NCI-H146 treated with DMSO at 0.1 percent for 48 hours (cell line): Measurements from ENCODE around the gene CCDC183.
"Not testable (repeated sequence)": the region's sequence is repeated elsewhere in the genome, so short reads cannot be mapped to it uniquely, and the experiment has no call there.

Experiments
- DNase-seq: peaks from one replicate; lab custom pipeline; 2025; ENCODE audit not compliant: unreplicated experiment; lab: John Stamatoyannopoulos, UW

Gene CCDC183

DNA sequence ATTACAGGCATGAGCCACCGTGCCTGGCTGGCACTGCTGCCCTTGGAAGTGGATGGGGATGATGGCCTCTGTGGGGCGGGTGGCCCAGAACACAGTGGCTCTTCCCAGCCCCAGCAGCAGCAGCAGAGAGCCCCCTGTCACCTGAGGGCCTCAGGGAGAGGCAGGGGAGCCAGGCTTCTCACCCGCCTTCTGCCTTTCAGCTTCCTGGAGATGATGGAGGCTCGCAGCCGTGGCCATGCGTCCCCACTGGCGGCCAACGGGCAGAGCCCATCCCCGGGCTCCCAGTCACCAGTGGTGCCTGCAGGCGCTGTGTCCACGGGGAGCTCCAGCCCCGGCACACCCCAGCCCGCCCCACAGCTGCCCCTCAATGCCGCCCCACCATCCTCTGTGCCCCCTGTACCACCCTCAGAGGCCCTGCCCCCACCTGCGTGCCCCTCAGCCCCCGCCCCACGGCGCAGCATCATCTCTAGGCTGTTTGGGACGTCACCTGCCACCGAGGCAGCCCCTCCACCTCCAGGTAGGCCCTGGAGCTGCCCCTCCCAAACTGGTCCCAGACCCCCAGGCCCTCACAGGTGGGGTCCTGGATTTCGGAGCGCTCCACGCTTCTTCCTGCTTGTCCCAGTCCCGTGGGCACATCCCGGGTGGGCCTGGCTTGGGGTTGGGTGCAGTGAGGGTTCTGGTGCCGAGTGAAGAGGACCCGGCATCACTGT is 41.2 kb downstream of the CCDC183 start:
- DNase-seq = no peak

GRCh38 chr9:136837856-136838277 is 41.7 kb downstream of the CCDC183 start:
- DNase-seq = not testable (repeated sequence)

GRCh38 chr9:136838314-136839228 is 42.4 kb downstream of the CCDC183 start:
- DNase-seq = no peak

GRCh38 chr9:136839229-136840139 is 43.3 kb downstream of the CCDC183 start:
- no peak for DNase-seq

GRCh38 chr9:136840140-136840876 is 44.2 kb downstream of the CCDC183 start:
- no peak for DNase-seq

DNA sequence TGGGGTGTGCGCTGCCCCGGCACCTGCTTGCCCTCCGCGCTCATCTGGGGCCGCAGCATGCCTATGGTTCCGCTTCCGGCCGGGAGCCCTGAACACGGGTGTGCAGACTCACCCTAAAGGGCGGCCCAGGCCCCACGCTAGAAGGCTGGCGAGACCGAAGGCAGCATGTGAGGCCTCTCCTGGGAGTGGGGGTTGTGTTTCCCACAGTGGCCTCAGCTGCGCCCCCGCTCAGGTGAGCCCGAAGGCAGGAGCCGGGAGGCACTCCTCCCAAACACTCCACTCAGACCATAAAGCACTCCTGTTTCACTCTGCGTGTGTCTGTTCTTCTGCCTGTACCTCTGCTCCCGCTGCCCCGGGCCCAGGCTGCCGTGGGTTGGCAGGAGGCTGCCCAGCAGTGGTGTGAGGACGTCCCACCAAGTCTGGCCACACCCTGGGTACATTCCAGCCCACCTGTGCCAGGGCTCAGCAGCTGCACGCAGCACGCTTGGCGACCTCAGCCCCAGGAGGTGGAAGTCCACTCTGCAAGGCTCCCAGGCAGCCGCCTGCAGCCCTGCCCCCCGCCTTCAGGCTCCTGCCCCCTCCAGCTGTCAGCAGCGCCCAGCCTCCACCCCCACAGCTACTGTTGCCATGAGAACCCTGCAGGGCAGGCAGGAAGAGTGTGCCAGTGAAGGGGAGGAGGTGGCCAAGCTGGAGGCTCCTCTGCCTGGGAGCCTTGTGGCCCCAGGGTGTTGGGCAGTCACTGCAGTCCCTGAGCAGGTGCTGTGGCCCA is 44.9 kb downstream of the CCDC183 start:
- DNase-seq = peak; percentile 62

GRCh38 chr9:136841646-136842379 is 45.7 kb downstream of the CCDC183 start:
- DNase-seq = not testable (repeated sequence)

DNA sequence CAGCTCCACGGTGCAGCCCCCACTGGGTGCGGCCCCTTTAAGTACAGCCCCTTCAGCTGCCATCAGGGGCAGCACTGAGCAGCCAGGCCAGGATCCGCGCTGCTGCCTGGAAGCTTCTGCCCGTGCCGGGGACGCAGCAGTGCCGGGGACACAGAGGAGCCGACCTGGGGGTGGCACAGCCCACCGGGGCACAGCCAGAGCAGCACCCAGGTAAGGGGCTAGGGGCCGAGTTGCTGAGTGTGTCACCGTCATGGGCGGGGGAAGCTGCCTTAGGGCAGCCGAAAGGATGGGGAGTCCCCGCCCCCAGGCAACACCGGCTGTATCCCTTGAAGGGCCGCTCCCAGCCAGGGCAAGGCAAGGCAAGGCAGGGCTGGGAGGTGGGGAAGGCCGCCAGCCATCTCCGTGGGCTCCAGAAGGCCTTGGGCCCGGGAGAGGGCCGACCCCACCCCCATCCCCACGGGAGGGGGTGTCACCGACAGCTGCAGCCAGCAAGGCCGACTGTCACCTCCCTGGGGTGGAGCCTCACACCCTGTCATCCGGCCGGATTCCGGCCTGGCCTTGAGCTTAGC is 46.3 kb downstream of the CCDC183 start, which contains the start of gene AJM1:
TSS of gene AJM1 (plus strand) at position 99 of the 569 bp plus-strand sequence. CDS start 1,937 bp downstream, outside the sequence.
- DNase-seq = not testable (repeated sequence)

GRCh38 chr9:136843159-136843800 is 47.1 kb downstream of the CCDC183 start:
- DNase-seq = not testable (repeated sequence)

GRCh38 chr9:136843801-136844740 is 47.9 kb downstream of the CCDC183 start:
- not testable (repeated sequence) for DNase-seq

GRCh38 chr9:136844761-136845464 is 48.8 kb downstream of the CCDC183 start:
- no peak for DNase-seq

- DNase-seq = no peak
Measured at GRCh38 chr9:136845465-136846260, 49.5 kb downstream of the CCDC183 start.

- no peak for DNase-seq
Measured at GRCh38 chr9:136846376-136847087, 50.4 kb downstream of the CCDC183 start.

DNA sequence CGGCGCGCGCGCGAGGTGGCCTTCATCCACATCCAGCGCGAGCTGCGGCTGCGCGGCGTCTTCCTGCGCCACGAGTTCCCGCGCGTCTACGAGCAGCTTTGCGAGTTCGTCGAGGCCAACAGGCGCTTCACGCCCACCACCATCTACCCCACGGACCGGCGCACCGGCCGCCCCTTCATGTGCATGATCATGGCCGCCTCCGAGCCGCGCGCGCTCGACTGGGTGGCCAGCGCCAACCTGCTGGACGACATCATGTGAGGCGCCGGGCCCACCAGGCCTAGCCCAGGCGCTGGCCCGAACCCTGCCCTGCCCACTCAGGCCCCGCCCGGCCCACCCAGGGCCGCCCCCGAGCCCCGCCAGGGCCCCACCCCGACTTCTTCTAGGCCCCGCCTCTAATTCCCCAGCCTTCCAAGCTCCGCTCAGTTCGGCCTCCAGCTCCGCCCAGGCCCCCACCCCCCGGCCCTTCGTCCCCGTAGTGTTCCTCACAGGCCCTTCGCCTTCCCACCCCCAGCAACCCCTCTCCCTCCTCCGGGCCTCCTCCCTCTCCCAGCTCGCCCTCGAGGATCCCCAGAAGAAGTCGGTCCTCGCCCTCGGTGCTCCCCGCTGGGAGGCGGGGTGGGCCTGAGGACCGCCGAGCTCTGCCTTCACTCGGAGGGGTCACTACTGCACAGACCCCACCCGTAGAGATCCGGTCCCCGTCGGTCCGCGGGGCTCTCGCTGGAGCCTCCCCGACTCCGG is 51.1 kb downstream of the CCDC183 start:
- peak; percentile 37 for DNase-seq
